Ureter (tissue), 1 donor: ENCODE results near the gene SLC6A8. TPM values are rescaled to one million over a fixed set of nuclear protein-coding genes. Genes with fewer than 3 reads are reported as not detected.

Experiments used
- DNase-seq: peaks from one replicate; pipeline ENCODE4 v3.0.0-alpha.2; 2020; ENCODE audit warnings: low spot score
- total RNA-seq: library from RNA; stranded (reverse); gene quantifications from one replicate; pipeline ENCODE4 v1.2.4, GENCODE V29; 2023
- donor health status: DM: yes; HTN: yes; CAD: no.

The SLC6A8 gene
- 70.3 TPM for total RNA-seq

DNA sequence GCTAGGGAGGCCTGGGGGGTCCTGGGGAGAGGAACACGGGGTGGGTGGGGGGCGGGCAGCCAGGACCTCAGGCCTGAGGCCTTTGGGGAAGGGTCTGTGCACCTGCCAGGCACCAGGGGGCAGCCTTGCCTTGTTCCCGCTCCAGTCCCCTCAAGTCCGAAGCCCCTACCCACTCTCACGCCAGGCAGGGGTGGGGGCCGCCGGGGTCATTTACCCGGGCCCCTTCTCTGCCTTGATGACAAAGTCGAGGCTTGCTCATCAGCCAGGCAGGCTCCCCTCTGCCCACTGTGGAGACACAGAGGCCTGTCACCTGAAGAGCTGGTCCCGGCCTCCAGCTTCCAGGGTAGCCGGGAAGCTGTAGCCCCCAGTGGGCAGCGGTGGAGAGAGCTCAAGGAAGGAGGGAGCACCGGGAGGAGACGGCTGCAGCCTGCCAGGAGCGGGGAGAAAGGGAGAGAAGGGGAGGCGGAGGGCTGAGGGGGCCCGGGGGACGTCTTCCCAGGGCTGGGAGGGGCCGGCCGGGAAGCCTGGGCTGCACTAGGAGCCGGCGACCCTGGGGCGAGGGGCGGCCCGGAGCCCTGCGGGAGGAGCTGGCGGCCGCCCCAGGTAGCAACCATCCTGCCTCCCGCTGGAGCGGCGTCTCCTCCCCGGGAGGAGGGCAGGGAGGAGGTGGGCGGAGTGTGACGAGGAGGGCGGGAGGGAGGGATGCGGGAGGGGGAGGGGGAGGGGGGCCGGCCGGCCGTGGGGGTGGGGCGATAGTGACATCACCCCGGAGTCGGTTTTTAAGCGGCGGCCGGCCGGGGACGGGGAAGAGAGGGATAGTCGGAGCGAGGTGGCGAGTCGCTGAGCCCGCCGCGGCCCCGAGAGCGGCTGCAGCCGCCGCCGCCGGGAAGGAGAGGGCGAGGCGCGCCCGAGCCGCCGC is at the start of gene SLC6A8:
Gene SLC6A8, plus strand, starts transcription at position 806 of the 919 bp plus-strand sequence. CDS start 649 bp downstream, outside the sequence.
- DNase-seq = peak; percentile 73

DNA sequence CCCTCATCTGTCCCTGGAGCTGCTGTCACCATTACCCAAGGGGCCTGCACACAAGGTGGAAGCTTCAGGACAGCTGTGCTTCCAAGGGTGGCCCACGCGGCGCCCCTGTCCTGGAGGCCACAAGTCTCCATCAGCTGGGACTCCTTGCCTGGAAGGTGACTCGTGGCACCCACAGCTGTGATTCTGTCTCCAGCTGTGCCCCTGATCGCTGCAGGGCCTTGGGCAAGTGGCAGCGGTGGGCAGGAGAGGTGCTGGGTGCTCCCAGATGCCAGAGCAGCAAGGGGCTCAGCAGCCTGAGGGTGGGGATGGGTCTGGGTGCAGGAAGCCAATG is 49.7 kb upstream of the SLC6A8 start:
- no peak for DNase-seq

DNA sequence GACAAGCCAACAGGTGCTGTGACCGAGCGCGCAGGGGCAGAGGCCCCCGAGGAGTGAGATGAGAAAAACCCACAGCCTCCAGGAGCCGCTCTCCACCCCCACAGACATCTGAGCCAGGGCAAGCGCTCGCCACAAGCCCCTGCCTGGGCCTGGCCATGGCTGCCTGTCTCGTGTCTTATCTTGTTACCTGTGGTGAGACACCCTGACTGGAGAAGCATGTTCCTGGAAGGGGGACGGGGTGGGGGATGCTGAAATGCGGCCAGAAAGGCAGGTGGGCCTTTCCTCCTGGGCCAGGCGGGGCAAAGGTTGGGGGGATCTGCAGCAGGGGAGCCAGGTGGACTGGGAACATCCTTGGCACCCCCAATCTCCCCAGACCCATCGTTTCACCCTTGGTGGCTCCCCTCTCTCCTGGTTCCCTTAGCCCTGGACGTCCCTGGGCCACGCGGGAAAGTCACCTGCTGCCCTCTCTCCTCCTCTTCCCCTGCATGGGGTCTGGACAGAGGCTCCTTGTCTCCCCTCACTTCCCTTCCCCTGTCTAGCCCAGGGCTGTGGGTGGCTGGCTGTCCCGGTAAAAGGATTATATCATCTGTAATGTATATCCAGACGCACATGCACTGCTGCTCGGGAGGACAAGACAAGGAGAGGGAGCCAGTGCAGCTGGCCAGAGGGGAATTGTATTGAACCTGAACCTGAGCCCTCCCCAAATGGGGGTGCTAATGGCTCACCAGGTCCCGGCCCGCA is 49.1 kb upstream of the SLC6A8 start:
- no peak for DNase-seq

DNA sequence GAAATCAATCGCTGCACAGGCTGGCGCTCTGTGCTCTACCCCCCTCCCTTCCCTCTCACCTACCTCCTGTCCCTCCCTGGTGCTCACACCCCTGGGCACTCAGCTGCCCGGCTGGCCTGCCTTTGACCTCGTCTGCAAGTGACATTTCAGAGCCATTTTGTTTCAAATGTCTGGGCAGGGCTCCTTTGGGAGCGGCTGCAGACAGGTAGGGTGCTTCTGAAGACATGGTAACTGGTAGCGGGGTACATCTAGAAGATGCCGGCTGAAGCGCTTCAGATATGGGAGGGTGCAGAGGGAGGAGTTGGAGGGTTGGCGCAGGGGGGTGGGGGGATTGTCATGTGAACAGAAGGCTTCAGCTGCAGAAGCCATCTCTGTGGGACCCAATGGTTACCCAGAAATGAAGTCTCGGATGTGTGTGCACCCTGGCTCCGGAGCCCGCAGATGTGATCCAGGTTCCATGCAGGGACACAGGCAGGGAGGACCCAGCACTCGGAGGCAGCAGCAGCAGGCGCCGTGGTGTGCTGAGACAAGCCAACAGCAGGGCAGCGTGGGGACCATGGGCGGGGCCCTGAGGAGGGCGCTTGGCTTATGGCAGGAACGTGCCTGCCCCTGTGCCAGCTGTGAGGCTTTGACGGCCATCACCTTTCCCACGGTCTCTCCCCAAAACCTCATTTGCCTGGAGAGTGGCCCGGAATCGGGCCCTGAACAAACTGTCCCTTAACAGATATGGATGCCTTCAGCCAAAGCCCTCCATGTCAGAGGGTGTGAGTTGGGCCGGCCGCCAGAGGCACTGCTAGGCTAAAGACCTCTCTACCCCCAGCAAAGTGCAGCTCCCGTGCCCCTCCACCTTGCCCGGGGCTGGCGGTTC is 48.3 kb upstream of the SLC6A8 start:
- DNase-seq = peak; percentile 37

DNA sequence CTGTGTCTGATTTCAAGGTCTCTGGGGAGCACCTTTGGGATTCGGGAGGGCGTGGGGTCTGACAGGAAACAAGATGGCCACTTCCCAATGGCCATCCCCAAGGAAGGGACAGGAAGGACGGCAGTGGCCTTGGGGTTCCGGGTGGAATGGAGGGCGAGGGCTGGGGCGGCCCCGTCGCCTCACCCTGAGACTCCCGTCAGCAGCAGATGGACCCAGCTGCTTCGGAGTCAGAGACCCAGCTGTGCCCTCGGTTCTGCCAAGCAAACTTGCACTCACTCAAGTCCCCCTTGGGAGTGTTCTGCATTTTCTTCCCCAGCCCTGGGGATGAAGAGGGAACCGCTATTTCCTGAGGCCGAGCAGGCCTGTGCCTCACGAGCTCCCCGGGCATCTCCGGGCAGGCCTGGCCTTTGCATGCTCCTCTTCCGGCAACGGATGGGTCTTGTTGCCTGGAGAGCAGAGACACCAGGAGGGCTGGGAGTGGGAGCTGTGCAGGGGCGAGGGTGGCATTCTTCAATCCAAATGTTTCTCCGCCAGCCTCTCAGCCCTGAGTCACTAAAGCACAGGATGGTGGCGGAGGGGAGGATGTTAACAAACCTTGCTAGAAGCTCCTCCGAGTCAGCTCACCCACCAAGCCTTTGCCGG is 47.6 kb upstream of the SLC6A8 start:
- DNase-seq = no peak

DNA sequence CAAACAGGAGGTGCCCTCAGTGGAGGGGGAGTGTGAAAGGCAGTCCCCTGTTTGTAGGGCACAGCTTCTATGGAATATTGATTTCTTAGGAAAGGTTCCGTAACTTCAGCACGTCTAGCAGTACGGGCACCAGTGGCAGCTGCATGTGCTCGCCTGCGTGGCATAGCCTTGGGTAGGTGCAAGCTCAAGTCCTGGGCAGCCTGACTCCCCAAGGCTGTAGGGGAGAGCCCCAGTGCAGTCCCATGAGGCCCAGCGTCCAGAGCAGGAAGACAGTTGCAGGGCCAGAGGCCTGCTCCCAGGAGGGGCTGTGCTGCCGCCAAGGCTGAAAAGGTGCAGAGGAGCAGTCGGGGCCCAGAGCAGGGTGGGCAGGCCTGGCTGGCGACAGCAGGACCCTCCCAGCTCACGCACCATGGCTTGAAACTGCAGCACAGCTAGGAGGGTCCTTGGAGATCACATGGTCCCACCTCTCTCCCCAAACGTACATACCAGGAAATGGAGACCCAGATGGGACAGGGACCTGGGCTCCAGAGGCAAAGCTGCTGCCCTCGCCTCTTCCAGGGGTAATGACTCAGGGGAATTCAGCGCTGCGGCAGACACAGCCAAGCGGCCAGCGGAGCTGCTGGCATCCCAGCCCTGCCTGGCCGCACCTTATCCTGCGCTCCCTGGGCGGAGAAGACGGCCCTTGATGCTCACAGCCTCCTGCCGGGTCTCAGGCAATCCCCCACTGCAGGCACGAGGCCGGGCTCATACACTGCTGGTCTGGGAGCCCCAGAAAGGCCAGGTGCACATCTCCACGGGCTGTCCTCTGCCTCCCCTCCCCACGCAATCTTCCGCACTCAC is 46.8 kb upstream of the SLC6A8 start:
- DNase-seq = peak; percentile 32

DNA sequence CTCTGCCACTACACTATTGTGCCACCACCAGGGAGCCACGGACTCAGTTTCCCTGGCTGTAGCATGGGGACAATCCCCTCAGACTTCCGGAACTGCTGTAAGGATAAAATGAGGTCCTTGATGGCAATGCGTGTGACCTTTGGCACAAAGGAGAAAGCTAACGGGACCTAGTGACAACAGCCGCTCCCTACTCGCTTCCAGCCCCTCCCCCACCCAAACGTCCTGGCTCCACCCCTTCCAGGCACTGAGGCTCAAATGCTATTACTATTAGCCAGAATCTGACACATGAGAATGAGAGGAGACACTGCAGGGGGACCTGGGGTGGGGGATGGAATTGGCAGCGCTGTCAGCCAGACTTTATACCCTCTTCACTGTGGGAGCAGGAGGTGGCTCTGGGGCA is 46.1 kb upstream of the SLC6A8 start:
- DNase-seq = peak; percentile 30

DNA sequence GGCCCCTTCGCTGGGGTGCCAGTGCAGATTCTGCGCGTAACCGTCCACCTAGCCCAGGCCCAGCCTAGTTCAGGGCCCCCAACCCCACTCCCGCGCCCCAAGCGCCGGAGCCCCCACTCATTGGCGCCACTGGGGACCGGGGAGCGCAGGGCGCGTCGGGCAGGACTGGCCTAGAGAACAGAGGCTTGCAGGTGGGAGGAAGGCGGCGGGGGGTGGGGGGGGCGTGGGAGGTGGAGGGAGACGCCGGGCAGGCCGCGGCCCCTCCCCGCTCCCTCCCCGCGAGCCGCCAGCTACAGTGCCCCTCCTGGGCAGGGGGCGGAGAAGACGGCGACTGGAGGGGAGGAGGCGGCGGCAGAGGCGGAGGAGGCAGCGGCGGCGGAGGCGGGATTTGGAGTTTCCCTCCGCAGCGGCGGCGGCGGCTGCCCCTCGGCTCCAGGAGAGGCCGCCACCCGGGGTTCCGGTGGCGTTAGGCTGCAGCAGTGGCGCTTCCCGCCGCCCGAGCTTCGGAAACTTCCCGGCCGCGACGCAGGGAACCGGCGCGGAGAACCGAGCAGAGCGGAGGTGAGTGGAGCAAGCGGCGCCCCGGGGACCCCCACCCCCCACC is 45.6 kb upstream of the SLC6A8 start:
- peak; percentile 39 for DNase-seq

DNA sequence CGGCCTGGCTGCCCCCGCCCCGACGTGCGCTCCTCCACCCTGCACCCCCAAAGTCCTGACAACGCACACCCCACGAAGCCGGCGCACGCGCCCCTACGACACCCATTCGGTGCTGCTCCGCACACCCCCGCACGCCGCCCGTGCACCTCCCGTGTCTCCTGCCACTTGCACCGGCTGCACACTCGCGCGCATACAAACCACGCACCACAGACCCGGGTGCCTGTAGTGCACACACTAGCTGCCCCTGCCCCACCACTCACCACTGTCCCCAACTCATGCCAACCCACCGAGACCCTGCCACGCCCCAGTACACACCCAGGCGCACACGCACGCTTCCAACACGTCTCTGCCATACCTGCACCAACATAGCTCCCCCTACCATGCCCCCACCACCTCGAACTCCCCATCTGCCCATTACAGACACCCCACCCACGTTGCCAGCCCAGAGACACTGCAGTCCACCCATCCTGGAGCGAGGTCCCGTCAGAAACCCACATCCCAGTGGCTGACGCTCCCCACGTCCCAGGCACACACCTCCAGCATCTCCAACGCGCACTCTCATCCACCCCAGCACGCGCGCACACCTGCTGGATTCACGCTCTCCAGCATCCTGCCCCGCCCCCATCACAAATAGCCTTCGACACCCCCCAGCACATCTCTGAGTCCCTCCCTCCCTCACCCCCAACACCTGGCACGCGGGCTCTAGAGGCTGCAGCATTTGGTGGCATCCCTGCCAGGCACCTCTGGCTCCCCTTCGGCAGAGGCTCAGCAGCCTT is 44.9 kb upstream of the SLC6A8 start:
- DNase-seq = peak; percentile 36

DNA sequence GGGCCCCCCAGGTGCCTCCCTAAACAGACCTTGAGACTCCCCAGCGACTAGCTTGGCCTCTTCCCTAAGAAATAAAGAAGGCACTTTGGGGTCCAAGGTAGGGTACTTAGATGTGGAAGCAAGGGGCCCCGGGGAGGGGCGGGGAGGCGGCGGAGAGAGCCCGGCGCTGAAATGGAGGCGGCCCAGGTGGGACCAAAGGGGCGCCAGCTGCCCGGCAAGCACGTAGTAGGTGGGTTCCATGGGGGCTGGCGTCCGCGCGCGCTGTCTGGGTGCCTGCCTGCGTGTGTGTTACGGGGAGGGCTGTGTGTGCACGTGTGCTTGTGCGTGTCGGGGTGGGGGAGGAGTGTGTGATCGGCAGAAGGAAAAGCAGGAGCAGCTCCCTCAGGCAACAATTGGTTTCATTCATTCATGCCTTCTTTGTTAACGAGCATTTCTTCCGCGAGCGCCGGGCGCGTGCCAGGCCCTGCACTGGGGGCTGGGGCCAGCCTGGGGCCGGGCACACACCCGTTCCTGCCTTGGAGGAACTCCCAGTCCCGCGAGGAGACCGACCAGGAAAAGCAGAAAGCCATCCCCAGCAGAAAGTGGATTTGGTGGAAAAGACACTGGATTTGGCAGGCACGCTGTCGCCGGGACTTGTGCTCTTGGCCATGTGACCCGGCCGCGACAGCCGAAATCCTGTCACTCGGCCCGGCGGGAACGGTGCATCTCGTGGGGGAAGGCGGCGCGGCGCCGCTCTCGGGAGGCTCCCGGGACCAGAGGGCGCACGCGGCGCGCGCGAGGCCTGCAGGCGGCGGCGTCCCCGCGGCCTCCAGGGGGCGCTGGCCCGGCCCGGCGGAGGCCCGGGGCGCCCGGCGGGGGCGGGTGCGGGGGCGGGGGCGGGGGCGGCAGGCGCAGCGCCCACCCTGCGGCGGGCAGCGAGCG is 44.0 kb upstream of the SLC6A8 start:
- DNase-seq = peak; percentile 41

DNA sequence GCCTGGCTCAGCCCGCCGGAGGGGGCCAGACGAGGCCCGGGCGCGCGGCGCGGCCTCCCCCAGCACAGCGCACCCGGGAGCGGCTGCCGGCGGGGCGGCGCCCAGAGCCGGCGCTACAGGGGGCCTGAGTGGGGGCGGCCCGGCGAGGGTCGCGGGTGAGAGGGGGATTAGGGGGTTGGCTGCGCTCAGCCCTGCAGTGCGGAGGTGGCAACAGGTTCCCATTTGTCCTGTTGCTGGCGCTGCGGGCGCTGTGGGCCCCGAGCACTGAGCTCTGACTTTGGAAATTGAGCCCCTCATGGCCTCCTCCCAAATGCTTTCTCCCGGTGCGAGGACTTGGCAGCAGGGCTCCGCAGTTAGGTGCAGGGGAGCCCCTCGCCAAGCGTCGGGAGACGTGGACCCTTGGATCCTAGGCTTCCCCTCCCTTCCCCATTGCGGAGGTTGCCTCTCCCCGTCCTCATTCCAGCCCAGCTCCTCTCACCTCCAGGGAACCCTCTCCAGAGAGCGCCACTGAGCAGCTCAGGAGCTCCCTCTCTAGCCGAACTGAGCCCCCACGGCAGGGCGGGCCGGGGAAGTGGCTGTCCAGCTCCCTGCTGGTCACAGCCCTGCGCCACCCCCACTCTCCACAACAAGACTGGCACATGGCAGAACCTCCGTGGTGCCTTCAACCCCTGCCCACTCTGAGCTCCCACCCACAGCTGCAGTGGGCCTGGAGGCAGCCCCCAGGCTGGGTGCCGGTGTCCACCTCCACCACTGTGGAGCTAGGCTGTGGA is 43.2 kb upstream of the SLC6A8 start:
- no peak for DNase-seq

DNA sequence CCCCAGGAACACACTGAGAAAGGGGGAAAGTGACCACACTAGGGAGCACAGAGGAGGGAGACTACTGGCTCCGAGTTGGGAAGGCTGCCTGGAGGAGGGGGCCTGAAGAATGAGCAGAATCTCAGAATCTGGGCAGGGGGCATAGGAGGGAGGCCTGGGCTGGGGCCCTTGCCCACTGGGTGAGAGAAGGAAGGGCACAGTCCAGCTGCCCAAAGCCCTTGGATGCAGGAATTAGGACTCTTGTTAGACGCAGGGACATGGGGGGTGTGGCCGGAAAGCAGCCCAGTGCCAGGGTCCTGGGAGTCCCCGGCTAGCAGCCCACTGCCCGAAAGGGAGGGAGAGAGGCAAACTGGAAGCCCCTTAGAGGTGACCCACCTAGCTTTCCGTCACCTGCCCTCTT is 42.6 kb upstream of the SLC6A8 start:
- DNase-seq = no peak

DNA sequence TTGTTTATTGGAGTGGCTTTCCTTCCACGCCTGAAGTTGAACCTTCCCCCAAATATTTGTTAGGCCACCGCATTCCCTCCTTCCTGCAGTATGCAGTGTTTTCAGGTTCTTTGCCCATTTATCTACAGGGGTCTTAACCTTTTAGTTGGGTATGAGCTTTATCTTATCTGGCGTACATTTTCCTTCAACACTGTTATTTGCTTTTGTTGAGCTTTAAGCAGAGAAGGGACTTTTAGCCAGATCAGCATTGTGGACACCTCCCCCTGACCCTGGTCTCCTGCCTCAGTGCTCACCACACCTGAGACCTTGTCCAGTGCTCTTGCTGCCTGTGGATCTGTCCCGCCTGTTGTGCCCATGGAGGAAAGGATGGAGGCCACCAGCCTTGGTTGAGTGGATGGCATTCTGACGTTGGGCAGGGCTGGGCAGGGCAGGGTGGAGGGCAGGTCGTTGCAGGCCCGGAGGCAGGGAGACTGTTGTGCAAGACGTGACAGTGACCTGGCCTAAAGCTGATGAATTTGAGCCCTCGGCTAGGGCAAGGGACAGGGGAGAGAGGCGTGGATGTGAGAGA is 41.7 kb upstream of the SLC6A8 start:
- no peak for DNase-seq

DNA sequence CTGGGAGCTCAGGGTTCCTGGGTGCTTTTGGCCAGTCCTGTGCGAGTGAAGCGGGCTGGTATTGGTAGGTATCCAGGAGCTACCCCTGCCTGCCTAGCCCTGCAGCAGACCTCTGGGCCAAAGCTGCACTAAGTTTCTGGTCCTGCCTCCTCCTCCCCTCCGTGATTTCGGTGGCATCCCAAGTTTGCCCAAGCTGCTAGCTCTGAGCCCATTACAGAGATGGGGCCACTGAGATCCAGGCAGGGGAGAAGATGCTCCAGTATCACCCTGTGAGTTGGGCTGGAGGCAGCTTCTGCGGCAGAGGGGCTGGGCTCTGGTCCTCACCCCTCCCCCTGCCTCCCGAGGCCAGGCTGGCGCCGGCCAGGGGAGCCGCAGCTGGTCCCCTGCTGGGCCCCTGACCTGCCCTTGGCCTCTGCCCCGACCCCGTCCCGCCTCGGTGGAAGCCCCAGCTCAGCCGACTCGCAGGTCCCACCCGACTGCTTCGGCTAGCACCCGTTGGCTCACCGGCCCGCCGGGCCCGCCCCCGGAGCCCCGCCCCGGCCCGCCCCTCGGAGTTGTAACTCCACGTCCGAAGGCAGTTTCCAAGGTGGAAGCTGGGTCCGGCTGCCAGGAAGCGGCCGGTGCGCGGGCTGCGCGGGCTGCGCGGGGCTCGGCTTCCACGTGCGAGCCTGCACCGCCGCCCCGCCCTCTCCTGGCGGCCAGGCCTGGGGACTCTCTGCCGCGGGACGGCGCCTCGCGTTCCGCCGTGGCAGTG is 40.9 kb upstream of the SLC6A8 start, which contains the start of gene DUSP9:
Gene DUSP9, plus strand, starts transcription at position 584 of the 754 bp plus-strand sequence. CDS start 751 bp downstream, outside the sequence.
- no peak for DNase-seq

DNA sequence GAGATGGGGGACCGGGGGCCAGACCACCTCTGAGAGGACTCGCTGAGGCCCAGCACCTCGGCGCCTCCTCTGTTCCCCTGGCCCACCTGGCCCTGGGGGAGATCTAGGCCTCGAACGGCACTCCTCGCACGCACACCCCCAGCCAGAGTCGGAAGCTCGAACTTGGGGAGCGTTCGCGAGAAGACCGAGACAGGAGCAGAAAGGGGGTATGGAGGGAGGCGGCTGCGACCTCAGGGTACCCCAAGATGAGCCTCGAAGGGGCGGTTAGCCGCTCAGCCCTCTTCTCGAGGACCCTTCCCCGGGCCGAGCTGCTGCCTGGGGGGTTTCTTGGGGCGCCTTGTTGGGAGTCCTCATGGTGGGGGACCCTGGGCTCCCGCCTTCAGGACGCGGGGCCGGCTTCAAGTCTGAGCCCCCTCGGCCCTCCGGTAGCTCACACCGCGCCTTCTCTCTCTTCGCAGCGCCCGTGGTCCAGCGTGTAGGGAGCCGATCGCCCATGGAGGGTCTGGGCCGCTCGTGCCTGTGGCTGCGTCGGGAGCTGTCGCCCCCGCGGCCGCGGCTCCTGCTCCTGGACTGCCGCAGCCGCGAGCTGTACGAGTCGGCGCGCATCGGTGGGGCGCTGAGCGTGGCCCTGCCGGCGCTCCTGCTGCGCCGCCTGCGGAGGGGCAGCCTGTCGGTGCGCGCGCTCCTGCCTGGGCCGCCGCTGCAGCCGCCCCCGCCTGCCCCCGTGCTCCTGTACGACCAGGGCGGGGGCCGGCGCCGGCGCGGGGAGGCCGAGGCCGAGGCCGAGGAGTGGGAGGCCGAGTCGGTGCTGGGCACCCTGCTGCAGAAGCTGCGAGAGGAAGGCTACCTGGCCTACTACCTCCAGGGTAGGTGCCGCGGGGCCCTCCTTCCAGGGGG is 40.0 kb upstream of the SLC6A8 start:
- no peak for DNase-seq
